Kidney epithelial cell (primary cell): Measurements from ENCODE around the gene GPATCH4. TPM values are rescaled to one million over a fixed set of nuclear protein-coding genes. Genes with fewer than 3 reads are reported as not detected.

Experiments used
- DNase-seq: peaks from one replicate; pipeline ENCODE4 v3.0.0-alpha.2; 2010; ENCODE audit warnings: low read depth
- H3K27me3 ChIP-seq: 2 replicates; pipeline ENCODE4 v1.6.0; 2011; ENCODE audit warnings: low read length; ENCODE audit not compliant: control insufficient read depth, insufficient read depth
- H3K36me3 ChIP-seq: 2 replicates; pipeline ENCODE4 v1.5.1; 2011; ENCODE audit warnings: low read length; ENCODE audit not compliant: control insufficient read depth, insufficient read depth
- H3K4me3 ChIP-seq: 2 replicates; pipeline ENCODE4 v1.5.1; 2011; ENCODE audit warnings: low read depth, mild to moderate bottlenecking, control low read depth, low read length
- total RNA-seq: library from RNA; depleted of rRNA; stranded (reverse); fragments of >200 nt; gene quantifications from 2 replicates; pipeline ENCODE4 v1.2.3, GENCODE V29; 2015
- TF ChIP-seq, protein P1 (sequence below): IDR thresholded peaks from 2 replicates; pipeline ENCODE4 v1.5.1; 2011; ENCODE audit warnings: mild to moderate bottlenecking, moderate library complexity, low read length, control low read depth, inconsistent platforms; ENCODE audit not compliant: insufficient read depth, poor library complexity, severe bottlenecking

The GPATCH4 gene
- total RNA-seq, 1 donor from 2014 or later = 21.8 TPM

GRCh38 chr1:156560585-156561163, 40.6 kb downstream of the GPATCH4 start:
- H3K4me3 ChIP-seq = no peak overlapping the region
- TF ChIP-seq, protein P1, sequence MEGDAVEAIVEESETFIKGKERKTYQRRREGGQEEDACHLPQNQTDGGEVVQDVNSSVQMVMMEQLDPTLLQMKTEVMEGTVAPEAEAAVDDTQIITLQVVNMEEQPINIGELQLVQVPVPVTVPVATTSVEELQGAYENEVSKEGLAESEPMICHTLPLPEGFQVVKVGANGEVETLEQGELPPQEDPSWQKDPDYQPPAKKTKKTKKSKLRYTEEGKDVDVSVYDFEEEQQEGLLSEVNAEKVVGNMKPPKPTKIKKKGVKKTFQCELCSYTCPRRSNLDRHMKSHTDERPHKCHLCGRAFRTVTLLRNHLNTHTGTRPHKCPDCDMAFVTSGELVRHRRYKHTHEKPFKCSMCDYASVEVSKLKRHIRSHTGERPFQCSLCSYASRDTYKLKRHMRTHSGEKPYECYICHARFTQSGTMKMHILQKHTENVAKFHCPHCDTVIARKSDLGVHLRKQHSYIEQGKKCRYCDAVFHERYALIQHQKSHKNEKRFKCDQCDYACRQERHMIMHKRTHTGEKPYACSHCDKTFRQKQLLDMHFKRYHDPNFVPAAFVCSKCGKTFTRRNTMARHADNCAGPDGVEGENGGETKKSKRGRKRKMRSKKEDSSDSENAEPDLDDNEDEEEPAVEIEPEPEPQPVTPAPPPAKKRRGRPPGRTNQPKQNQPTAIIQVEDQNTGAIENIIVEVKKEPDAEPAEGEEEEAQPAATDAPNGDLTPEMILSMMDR = no peak
- no peak for DNase-seq
- H3K36me3 ChIP-seq = peaks cover 3% of the 10 kb centered on the region
- no peaks in the 10 kb centered on the region for H3K27me3 ChIP-seq

DNA sequence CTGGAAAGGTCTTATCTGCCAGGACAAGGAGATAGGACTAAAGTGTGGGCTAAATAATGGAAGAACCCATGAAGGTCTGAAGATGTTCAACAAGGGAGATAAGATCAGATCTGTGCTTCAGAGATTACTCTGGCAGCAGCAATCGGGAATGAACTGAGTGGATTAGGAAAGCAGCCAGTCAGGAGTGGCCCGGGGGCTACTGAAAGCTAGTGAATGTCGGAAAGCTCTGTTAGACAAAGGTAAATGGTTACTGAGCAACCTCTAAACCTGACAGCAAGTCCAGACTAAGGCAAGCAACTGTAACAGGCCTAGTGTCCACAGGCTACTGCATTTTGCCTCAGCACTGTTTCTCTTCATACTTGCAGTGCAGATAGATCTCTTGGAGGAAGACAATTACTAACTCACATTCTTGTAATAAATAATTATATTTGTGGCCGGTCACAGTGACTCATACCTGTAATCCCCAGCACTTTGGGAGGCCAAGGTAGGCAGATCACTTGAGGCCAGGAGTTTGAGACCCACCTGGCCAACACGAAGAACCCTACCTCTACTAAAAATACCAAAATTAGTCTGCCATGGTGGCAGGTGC, 41.4 kb downstream of the GPATCH4 start:
- Histone ChIP-seq H3K36me3 (peaks cover 3% of the 10 kb centered on the region), H3K27me3 (no peaks in the 10 kb centered on the region), H3K4me3 (no peak overlapping the region)
- no peak for DNase-seq
- TF ChIP-seq, protein P1 = no peak

- H3K36me3 ChIP-seq = peaks cover 3% of the 10 kb centered on the region
- H3K27me3 ChIP-seq = no peaks in the 10 kb centered on the region
- TF ChIP-seq, protein P1 = no peak
- no peak for DNase-seq
- H3K4me3 ChIP-seq = no peak overlapping the region
Measured at GRCh38 chr1:156559086-156559796, 42.0 kb downstream of the GPATCH4 start.

GRCh38 chr1:156556354-156556753, 44.9 kb downstream of the GPATCH4 start:
- no peak for DNase-seq
- Histone ChIP-seq H3K36me3 (peaks cover 1% of the 10 kb centered on the region), H3K27me3 (no peaks in the 10 kb centered on the region), H3K4me3 (no peak overlapping the region)
- TF ChIP-seq, protein P1 = no peak

DNA sequence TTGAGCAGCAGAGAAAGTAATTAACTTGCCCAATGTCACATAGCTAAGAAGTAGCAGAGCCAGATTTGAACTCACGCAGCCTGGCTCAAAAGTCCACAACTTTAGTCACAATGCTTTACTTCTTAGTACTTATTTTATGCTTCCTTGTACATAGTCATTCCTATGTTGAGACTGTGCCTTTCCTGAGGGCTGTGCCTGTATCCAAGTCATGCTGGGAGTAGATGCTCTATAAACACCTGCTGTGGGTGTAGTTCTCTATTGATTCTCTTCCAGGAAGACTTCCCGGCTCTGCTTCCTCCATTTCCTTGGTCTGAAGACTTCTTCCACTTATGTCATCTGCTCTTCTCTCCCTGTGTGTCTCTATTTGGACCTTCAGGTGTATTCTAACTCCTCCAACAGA, 45.6 kb downstream of the GPATCH4 start:
- Histone ChIP-seq H3K4me3 (no peak overlapping the region), H3K27me3 (no peaks in the 10 kb centered on the region), H3K36me3 (peaks cover 1% of the 10 kb centered on the region)
- TF ChIP-seq, protein P1 = no peak
- DNase-seq = no peak
